Measurements from ENCODE around the gene RBP5. TPM values are rescaled to one million over a fixed set of nuclear protein-coding genes. Genes with fewer than 3 reads are reported as not detected.

Gene RBP5
- total RNA-seq, 4 donors from 2014 or later, result 0.78 to 9.9 (median 2.2) TPM

DNA sequence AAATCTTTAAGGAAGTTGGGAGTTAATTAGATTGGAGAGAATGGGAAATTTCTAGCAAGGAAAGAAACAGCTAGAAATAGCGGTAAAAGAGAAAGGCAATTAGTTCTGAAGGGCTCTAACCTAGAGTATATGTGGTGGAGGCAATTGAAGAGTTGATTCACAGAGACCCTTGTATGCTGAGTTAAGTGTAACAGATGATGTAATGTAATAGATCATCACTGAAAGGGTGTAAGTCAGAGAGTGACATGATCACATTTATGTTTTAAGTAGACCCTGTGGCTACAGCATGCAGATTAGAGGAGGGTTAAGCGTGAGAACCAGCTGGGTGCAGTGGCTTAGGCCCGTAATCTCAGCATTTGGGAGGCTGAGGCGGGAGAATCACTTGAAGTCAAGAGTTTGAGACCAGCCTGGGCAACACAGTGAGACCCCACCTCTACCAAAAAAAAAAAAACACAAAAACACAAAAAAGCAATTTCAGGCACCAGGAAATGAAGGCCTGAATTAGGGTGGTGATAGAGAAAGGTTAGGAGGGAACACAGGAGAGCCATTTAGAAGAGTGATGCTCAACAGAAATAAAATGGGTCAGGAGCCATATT is 3.0 kb downstream of the RBP5 start:
- H3K4me1 ChIP-seq, result peaks cover 0 to 42% (median 12%) of the 10 kb centered on the region in 4 donors
- H3K4me3 ChIP-seq, result no peak overlapping the region
- 68 to 73% methylated on average over 4 of the region's 4 CpGs for WGBS, 2 donors
- no peak for TF ChIP-seq POLR2A (IDR thresholded peaks at IDR 0.05)
- TF ChIP-seq EP300 (IDR thresholded peaks at IDR 0.05), result no peak
- TF ChIP-seq, protein P1, sequence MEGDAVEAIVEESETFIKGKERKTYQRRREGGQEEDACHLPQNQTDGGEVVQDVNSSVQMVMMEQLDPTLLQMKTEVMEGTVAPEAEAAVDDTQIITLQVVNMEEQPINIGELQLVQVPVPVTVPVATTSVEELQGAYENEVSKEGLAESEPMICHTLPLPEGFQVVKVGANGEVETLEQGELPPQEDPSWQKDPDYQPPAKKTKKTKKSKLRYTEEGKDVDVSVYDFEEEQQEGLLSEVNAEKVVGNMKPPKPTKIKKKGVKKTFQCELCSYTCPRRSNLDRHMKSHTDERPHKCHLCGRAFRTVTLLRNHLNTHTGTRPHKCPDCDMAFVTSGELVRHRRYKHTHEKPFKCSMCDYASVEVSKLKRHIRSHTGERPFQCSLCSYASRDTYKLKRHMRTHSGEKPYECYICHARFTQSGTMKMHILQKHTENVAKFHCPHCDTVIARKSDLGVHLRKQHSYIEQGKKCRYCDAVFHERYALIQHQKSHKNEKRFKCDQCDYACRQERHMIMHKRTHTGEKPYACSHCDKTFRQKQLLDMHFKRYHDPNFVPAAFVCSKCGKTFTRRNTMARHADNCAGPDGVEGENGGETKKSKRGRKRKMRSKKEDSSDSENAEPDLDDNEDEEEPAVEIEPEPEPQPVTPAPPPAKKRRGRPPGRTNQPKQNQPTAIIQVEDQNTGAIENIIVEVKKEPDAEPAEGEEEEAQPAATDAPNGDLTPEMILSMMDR (IDR thresholded peaks at IDR 0.05), result no peak
- no peak overlapping the region for H3K27ac ChIP-seq
- no peaks in the 10 kb centered on the region for H3K27me3 ChIP-seq
- no peaks in the 10 kb centered on the region for H3K36me3 ChIP-seq
- DNase-seq (ENCODE audit: low spot score in 2 of 2), result no peak
- H3K9me3 ChIP-seq, result no peaks in the 10 kb centered on the region

DNA sequence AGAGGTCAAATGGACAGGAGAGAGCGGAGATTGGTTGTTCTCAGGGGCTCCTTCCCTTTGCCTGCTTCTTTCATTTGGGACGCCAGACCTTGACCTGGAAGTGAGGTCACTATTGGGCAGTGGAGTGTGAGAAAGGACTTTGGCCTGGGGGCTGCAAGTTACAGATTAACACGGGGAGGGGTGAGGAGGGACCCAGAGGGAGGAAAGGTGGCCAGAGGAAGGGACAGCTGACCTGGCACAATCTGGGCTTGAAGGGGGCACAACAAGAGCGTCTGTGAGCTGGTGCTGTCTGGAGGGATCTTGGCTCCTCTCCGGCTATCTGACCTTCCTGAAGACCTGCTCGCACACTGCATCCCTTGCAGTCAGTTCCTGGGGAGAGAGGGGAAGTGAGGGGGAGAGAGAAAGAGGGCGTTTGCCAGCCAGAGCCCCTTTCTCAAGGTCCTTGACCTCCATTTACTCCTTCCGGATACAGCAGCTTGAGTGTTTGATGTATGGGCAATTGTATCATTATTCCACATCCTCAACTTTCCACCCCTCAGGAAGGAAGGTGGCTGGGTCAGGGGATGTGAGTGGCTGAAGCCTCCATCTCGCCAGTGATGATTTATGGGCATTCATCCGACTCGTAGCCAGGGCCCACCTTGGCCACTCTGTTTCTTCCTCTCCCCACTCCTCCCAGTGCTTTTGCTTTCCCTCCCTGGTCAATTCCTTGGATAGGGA is 4.7 kb downstream of the RBP5 start:
- no peak for DNase-seq (ENCODE audit: low spot score in 2 of 2)
- Histone ChIP-seq H3K9me3 (no peaks in the 10 kb centered on the region), H3K4me3 (no peak overlapping the region), H3K27me3 (no peaks in the 10 kb centered on the region), H3K27ac (no peak overlapping the region), H3K36me3 (no peaks in the 10 kb centered on the region), H3K4me1 (peaks cover 0 to 24% (median 4%) of the 10 kb centered on the region in 4 donors)
- TF ChIP-seq EP300 (IDR thresholded peaks at IDR 0.05) (no peak), POLR2A (IDR thresholded peaks at IDR 0.05) (no peak)
- TF ChIP-seq, protein P1 (IDR thresholded peaks at IDR 0.05), result no peak
- WGBS, 2 donors, result 56 to 59% methylated on average over 11 of the region's 11 CpGs

DNA sequence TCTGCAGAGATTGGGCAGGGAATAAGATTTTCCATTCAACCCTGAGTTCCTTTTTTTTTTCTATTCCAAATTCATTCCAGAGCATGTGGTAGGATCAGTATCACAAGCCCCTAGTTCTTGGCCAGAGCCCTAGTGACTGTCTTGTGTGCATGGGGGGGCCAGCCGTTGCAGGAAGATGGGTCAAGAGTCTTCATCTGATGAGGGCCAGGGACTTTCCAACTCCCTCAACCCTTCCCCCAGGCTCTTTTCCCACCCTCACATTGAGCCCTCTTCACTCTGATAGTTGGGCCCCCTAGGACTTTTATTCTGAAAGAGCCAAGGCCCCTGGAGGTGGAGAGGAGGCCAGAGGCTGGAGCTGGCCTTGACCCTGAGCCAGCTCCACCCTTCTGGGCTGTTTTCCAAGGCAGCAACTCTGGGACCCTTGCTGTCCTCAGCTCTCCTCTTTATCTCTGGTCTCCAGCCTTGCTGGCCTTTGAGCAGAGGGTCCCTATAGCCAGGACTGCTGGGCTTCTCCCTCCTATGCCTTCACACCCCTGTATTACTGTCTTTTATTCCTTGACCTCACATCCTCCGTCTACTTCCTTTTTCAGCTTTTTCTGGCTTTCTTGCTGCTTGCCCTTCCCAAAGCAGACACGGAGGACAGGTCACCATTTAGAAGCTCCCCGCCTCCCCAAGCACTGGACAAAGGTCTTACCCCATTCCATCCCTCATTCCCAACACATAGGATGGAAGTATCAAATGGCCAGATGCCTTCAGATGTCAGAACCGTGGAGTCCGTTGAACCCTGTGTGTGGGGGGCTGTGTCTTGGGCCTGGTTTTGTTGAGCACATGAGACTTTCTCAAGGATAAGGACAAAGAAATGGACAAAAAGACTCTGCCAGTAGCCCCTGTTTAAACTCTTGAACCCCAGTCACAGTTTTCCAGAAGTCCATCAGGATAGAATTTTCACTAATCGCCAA is 5.6 kb downstream of the RBP5 start:
- DNase-seq (ENCODE audit: low spot score in 2 of 2), result no peak

DNA sequence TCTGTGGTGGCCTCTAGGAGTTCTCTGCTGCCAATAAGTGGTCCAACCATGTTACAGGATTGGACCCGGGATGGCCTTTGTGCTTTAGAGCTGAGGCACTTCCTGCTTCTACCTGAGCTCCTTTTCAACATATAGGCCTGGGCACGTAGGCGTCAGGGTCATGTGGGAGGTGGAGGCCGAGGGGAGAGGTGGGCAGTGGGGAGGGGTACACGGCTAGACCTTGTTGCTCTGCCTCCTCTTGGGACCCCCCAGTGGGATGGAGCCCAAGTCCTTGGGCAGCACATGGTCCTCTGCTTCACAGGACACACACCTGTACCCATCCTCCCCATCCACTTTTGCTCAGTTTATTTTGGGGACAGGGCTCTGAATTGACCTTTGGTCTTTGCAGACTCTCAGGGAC is 7.4 kb downstream of the RBP5 start:
- no peak overlapping the region for H3K4me3 ChIP-seq
- H3K27ac ChIP-seq, result no peak overlapping the region
- peaks cover 0 to 18% (median 0%) of the 10 kb centered on the region in 3 donors for H3K36me3 ChIP-seq
- no peaks in the 10 kb centered on the region for H3K9me3 ChIP-seq
- TF ChIP-seq POLR2A (IDR thresholded peaks at IDR 0.05) (no peak), EP300 (IDR thresholded peaks at IDR 0.05) (no peak)
- TF ChIP-seq, protein P1 (IDR thresholded peaks at IDR 0.05), result no peak
- no peak for DNase-seq (ENCODE audit: low spot score in 2 of 2)
- WGBS, 2 donors, result 73 to 81% methylated on average over 5 of the region's 5 CpGs
- H3K4me1 ChIP-seq, result peaks cover 0 to 15% (median 3%) of the 10 kb centered on the region in 4 donors
- no peaks in the 10 kb centered on the region for H3K27me3 ChIP-seq

More for the DNA sequence above, 5.6 kb downstream of the RBP5 start:
- Histone ChIP-seq H3K4me3 (no peak overlapping the region), H3K27ac (peak overlapping the region in 1 of 4 donors; percentile 23), H3K9me3 (no peaks in the 10 kb centered on the region), H3K36me3 (peaks cover 0 to 2% (median 0%) of the 10 kb centered on the region in 3 donors), H3K27me3 (no peaks in the 10 kb centered on the region), H3K4me1 (peaks cover 0 to 15% (median 3%) of the 10 kb centered on the region in 4 donors)
- TF ChIP-seq EP300 (IDR thresholded peaks at IDR 0.05), result no peak
- WGBS, 2 donors, result 39 to 40% methylated on average over 7 of the region's 7 CpGs

DNA sequence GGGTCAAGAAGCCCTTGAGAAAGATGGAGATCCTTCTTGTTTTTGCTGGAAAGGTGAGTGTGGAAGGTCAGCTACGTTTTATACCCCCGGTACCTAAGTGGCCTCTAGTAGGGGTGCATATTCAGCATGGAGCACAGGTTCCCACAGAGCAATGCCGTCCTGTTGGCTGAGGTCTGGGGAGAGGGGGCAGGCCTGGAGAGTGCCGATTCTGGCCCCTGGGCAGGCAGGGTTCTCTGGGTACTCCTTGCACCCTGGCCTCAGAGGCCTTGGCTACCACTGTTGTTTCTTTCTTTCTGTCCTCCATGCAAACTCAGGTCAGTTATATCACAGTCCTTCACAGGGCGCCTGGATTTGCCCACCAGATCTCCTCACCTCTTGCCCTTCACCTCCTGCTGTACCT is 8.5 kb downstream of the RBP5 start:
- H3K9me3 ChIP-seq, result no peaks in the 10 kb centered on the region
- peaks cover 0 to 15% (median 3%) of the 10 kb centered on the region in 4 donors for H3K4me1 ChIP-seq
- H3K27ac ChIP-seq, result no peak overlapping the region
- WGBS, 2 donors, result 86% methylated on average over 5 of the region's 5 CpGs
- H3K27me3 ChIP-seq, result no peaks in the 10 kb centered on the region
- DNase-seq (ENCODE audit: low spot score in 2 of 2), result no peak
- peaks cover 0 to 30% (median 4%) of the 10 kb centered on the region in 3 donors for H3K36me3 ChIP-seq
- TF ChIP-seq, protein P1 (IDR thresholded peaks at IDR 0.05), result no peak
- TF ChIP-seq EP300 (IDR thresholded peaks at IDR 0.05) (no peak), POLR2A (IDR thresholded peaks at IDR 0.05) (no peak)
- H3K4me3 ChIP-seq, result no peak overlapping the region
